OCI-LY7 (cell line): Measurements from ENCODE around the gene TAF1B. TPM values are rescaled to one million over a fixed set of nuclear protein-coding genes. Genes with fewer than 3 reads are reported as not detected.

ENCODE experiments used
- Bru-seq: library from RNA; stranded (reverse); fragments of 400-500 nt; gene quantifications from one replicate; lab custom pipeline; 2021; lab: Mats Ljungman, UMichigan
- BruChase-seq, 2 experiments: library from RNA; stranded (reverse); fragments of 400-500 nt; gene quantifications; one replicate each; lab custom pipeline; 2021; lab: Mats Ljungman, UMichigan
- BruUV-seq: library from RNA; stranded (reverse); fragments of 400-500 nt; replicated peaks from 2 replicates; lab custom pipeline; 2021; lab: Mats Ljungman, UMichigan
- CTCF ChIA-PET: fragments of 300-600 bp; sonication (Branson Sonifier 250); formaldehyde crosslinking; loops from one replicate; lab custom pipeline; 2022; ENCODE audit warnings: antibody characterized with exemption; ENCODE audit not compliant: unreplicated experiment; lab: Charles Lee
- POLR2A ChIA-PET: fragments of 300-600 bp; sonication (Branson Sonifier 250); formaldehyde crosslinking; loops from one replicate; lab custom pipeline; 2022; ENCODE audit warnings: antibody characterized with exemption; lab: Charles Lee
- DNase-seq: peaks from one replicate; pipeline ENCODE4 v3.0.0-alpha.2; 2015; ENCODE audit warnings: low spot score
- H2AFZ ChIP-seq: fragments of 200-600 bp; sonication (generic), shearing (Covaris generic); 2 replicates; pipeline ENCODE4 v1.6.1; 2014; ENCODE audit warnings: mild to moderate bottlenecking, antibody characterized with exemption, low read length, moderate library complexity
- H3K27ac ChIP-seq: fragments of 200-600 bp; sonication (generic); 2 replicates; pipeline ENCODE4 v1.5.1; 2014; ENCODE audit warnings: mixed run types, low read depth, mild to moderate bottlenecking, moderate library complexity, low read length, inconsistent platforms; ENCODE audit not compliant: poor library complexity, severe bottlenecking
- H3K36me3 ChIP-seq: fragments of 200-600 bp; sonication (generic); 2 replicates; pipeline ENCODE4 v1.6.1; 2014; ENCODE audit warnings: mild to moderate bottlenecking, antibody characterized with exemption, low read length, moderate library complexity, mixed read lengths; ENCODE audit not compliant: insufficient read depth
- H3K4me1 ChIP-seq: fragments of 200-600 bp; sonication (generic); 2 replicates; pipeline ENCODE4 v1.5.1; 2014; ENCODE audit warnings: mild to moderate bottlenecking, low read length; ENCODE audit not compliant: insufficient read depth, poor library complexity, severe bottlenecking
- H3K4me2 ChIP-seq: fragments of 200-600 bp; sonication (generic); 2 replicates; pipeline ENCODE4 v1.6.1; 2014; ENCODE audit warnings: mild to moderate bottlenecking, low read length
- H3K4me3 ChIP-seq: fragments of 200-600 bp; sonication (generic); 2 replicates; pipeline ENCODE4 v1.5.1; 2014; ENCODE audit warnings: mild to moderate bottlenecking, low read depth, low read length; ENCODE audit not compliant: poor library complexity, severe bottlenecking
- H3K79me2 ChIP-seq: fragments of 200-600 bp; sonication (generic); 2 replicates; pipeline ENCODE4 v1.6.1; 2016; ENCODE audit warnings: low read depth, mild to moderate bottlenecking, low read length, moderate library complexity, mixed read lengths; ENCODE audit not compliant: insufficient read depth
- H3K9me2 ChIP-seq: fragments of 200-600 bp; sonication (generic); 2 replicates; pipeline ENCODE4 v1.6.1; 2016; ENCODE audit warnings: mild to moderate bottlenecking, low read length, mixed read lengths; ENCODE audit not compliant: insufficient read depth
- H3K9me3 ChIP-seq: fragments of 200-600 bp; sonication (generic); 2 replicates; pipeline ENCODE4 v1.6.1; 2014; ENCODE audit warnings: mild to moderate bottlenecking, mixed run types, low read length, mixed read lengths
- H4K20me1 ChIP-seq: fragments of 200-600 bp; sonication (generic); 2 replicates; pipeline ENCODE4 v1.6.1; 2014; ENCODE audit warnings: mild to moderate bottlenecking, antibody characterized with exemption, low read length, moderate library complexity, mixed read lengths; ENCODE audit not compliant: insufficient read depth
- EZH2phosphoT487 ChIP-seq: fragments of 200-600 bp; sonication (generic); IDR thresholded peaks from 2 replicates; pipeline ENCODE4 v1.6.1; 2018; ENCODE audit warnings: low read depth, borderline replicate concordance, mild to moderate bottlenecking, mixed run types, antibody characterized with exemption, low read length, moderate library complexity, mixed read lengths
- intact Hi-C: fragments of 100-400 bp; cut with micrococcal nuclease; formaldehyde crosslinking; loops from one replicate; pipeline ENCODE4 v1.10.0; 2022; ENCODE audit not compliant: unreplicated experiment
- long read RNA-seq: library from polyadenylated mRNA; stranded (forward); transcript quantifications from one replicate; pipeline ENCODE4 v2.0.0, GENCODE V29; 2022
- total RNA-seq, 2 experiments: library from RNA; depleted of rRNA in 1 of 2; stranded (reverse); fragments of >200 nt in 1 of 2; shearing (Covaris generic) in 1 of 2; gene quantifications; 2 replicates each; pipeline ENCODE4 v1.2.3, GENCODE V29; 2014 to 2022
- TF ChIP-seq, protein P1 (sequence below): fragments of 200-600 bp; sonication (generic); conservative IDR thresholded peaks from 2 replicates; pipeline ENCODE4 v1.5.1; 2014; ENCODE audit warnings: mild to moderate bottlenecking, antibody characterized with exemption, low read length, moderate library complexity, mixed read lengths

The TAF1B gene
- total RNA-seq (2014; rRNA removed; shearing (Covaris generic)) (25.1 and 31.1 TPM in 2 replicates), total RNA-seq (2022) (35.3 and 39.6 TPM in 2 replicates), Bru-seq, nascent RNA (percentile 83 among the genes with signal in this experiment), BruChase-seq, experiment 1, labeled RNA remaining after a 6-hour chase (percentile 72 among the genes with signal in this experiment), BruChase-seq, experiment 2, labeled RNA remaining after a 2-hour chase (percentile 75 among the genes with signal in this experiment)
- long read RNA-seq, transcript TAF1B-201 (15 exons, 2,387 nt), result major isoform, 21 of 32 reads
- long read RNA-seq, partial matches to known transcripts, result 4 of 32 reads
- long read RNA-seq, other reads (novel, unspliced or antisense), result 6 of 32 reads

DNA sequence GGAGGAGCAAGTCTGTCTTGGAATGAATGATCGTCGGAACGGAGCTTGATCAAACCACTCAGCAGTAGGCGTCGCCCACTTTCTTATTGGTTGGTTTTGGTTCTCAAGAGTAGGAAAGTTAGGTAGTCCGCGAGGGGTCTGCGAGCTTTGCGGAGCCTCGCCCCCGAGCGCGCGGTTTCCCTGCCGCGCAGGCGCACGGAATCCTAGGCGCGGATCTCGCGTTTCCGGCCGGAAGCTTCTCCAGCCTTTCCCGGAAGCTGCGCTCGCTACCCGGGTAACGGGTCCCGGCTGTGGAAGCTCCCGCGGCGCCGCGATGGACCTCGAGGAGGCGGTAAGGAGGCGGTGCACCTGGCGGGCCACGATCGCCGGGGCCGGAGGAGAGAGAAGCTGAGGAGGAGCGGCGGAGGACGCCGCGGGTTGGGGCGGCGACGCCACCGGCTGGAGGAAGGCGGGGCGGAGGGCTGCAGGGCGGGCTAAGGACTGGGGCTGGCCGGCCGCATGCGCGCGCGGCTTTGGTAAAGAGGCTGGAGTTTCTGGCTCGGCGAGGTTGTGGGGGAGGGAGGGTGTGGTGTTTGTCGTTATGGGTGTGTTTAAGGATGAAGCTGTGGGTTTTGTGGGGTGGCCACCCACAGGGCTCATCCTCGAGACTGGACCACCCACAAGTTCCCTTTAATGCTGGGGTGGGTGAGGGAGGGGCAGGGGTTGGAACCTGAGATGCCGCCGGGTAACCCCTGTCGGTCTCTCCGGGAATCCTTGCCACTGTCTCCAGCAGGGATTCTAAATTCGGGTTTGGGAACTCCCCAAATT, at the start of gene TAF1B:
Gene TAF1B (plus strand): TSS at position 246 of the 807 bp plus-strand sequence. CDS start 68 bp downstream, at position 314.
- POLR2A ChIA-PET, result interaction anchor here (0.6 to 1.4 kb wide), 9 partner anchors 12 to 692 kb away, joined by 3 to 4 read pairs (median 3); partner anchors contain the start of genes CPSF3, ITGB1BP1 and YWHAQ
- intact Hi-C loops, result loop anchor here (5.0 to 10.0 kb wide), 2 partner anchors 421 to 601 kb away; partner anchors contain the start of genes CPSF3, ITGB1BP1 and ODC1
- BruUV-seq, result no TSS peak

DNA sequence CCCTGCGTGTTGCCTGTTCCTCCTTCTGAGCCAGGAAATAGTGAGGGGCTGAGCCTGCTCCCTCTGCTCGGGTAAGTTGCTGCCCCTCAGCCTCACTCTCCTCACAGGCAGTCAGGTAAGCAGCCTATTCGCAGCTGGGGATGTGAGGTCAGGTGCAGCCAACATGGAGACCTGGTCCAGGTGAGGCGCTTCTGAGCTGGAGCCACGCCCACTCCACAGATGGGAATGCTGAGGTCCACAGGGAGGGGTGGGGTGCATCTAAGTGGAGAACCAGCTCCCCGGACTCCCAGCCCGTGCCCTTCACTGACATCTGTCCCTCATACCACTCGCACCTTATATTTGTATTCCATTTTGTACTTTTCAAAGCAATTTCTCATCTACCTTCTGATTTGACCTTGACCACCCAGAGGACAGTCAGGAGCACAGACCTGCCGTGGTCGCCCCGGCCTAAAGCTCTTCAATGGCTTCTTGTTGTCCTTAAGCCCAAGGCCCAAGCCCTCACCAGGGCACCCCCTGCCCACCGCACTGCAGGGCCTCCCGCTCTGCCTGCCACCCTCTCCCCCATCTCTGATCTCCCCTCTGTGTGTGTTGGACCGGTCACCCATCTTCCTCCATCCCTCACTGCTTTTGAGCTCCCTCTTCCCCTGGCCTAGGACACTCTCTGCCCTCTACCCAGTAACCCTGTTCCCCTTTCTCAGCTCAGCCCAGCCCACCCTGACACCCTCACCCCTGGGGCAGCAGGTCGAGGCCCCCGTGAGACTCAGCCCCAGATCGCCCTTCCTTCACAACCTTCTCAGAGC, 49.2 kb upstream of the TAF1B start:
- intact Hi-C loops, result no loop called here
- H3K4me2 ChIP-seq, result no peak overlapping the region
- TF ChIP-seq, protein P1, sequence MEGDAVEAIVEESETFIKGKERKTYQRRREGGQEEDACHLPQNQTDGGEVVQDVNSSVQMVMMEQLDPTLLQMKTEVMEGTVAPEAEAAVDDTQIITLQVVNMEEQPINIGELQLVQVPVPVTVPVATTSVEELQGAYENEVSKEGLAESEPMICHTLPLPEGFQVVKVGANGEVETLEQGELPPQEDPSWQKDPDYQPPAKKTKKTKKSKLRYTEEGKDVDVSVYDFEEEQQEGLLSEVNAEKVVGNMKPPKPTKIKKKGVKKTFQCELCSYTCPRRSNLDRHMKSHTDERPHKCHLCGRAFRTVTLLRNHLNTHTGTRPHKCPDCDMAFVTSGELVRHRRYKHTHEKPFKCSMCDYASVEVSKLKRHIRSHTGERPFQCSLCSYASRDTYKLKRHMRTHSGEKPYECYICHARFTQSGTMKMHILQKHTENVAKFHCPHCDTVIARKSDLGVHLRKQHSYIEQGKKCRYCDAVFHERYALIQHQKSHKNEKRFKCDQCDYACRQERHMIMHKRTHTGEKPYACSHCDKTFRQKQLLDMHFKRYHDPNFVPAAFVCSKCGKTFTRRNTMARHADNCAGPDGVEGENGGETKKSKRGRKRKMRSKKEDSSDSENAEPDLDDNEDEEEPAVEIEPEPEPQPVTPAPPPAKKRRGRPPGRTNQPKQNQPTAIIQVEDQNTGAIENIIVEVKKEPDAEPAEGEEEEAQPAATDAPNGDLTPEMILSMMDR, result no peak
- no peak for TF ChIP-seq EZH2phosphoT487
- H3K79me2 ChIP-seq, result no peaks in the 10 kb centered on the region
- no peak overlapping the region for H3K27ac ChIP-seq
- H3K4me1 ChIP-seq, result peaks cover 11% of the 10 kb centered on the region
- no peaks in the 10 kb centered on the region for H3K9me2 ChIP-seq
- no TSS peak for BruUV-seq
- H3K4me3 ChIP-seq, result no peak overlapping the region
- no peaks in the 10 kb centered on the region for H3K36me3 ChIP-seq
- H4K20me1 ChIP-seq, result no peaks in the 10 kb centered on the region
- POLR2A ChIA-PET, result interaction anchor here (0.6 kb wide), 1 partner anchor 250 kb away, joined by 3 read pairs; no protein-coding TSS in a partner anchor
- no peak for DNase-seq
- H2AFZ ChIP-seq, result no peak overlapping the region
- H3K9me3 ChIP-seq, result no peaks in the 10 kb centered on the region
- CTCF ChIA-PET, result interaction anchor here (0.5 kb wide), 1 partner anchor 1896 kb away, joined by 3 read pairs; no protein-coding TSS in a partner anchor

More for the DNA sequence above, at the start of gene TAF1B:
- TF ChIP-seq, protein P1, result peak; percentile 53
- no peak for TF ChIP-seq EZH2phosphoT487
- DNase-seq, result peak; percentile 93
- peak within 1 kb of the TSS; percentile 62 for H3K27ac ChIP-seq
- peaks cover 35% of the 10 kb centered on the region for H3K79me2 ChIP-seq
- H3K9me3 ChIP-seq, result no peaks in the 10 kb centered on the region
- H3K36me3 ChIP-seq, result peaks cover 36% of the 10 kb centered on the region
- peaks cover 11% of the 10 kb centered on the region; the same call in 1 of the 2 replicates for H4K20me1 ChIP-seq
- no peaks in the 10 kb centered on the region for H3K9me2 ChIP-seq
- CTCF ChIA-PET, result interaction anchor here (0.6 to 1.0 kb wide), 3 partner anchors 44 to 539 kb away, joined by 3 to 5 read pairs (median 3); no protein-coding TSS in a partner anchor
- peak within 1 kb of the TSS; percentile 93 for H3K4me2 ChIP-seq
- peaks cover 32% of the 10 kb centered on the region for H3K4me1 ChIP-seq
- H2AFZ ChIP-seq, result peak within 1 kb of the TSS; percentile 89
- peak within 1 kb of the TSS; percentile 82 for H3K4me3 ChIP-seq
